Coronary artery (tissue), 2 donors: Measurements from ENCODE around the gene WDR64.

Source experiments
- DNase-seq: peaks from one replicate; pipeline ENCODE4 v3.0.0-alpha.2; 2017; ENCODE audit warnings: low spot score
- H3K27ac ChIP-seq, 2 donors: fragments of 200-600 bp; sonication (generic); one replicate each; pipeline ENCODE4 v1.5.1; 2016 to 2019
- H3K4me3 ChIP-seq: fragments of 200-600 bp; sonication (generic); 2 replicates; pipeline ENCODE4 v1.5.1; 2016; ENCODE audit warnings: mild to moderate bottlenecking, moderate library complexity
- CTCF ChIP-seq: fragments of 200-600 bp; sonication (generic); IDR thresholded peaks from one replicate; pipeline ENCODE4 v1.5.1; 2019; ENCODE audit warnings: antibody characterized with exemption

WDR64 gene

GRCh38 chr1:241828463-241829021 lies 176.5 kb downstream of the WDR64 start:
- no peak for TF ChIP-seq CTCF
- DNase-seq = no peak
- no peak overlapping the region for H3K27ac ChIP-seq
- no peak overlapping the region for H3K4me3 ChIP-seq

- no peak for DNase-seq
- H3K4me3 ChIP-seq = no peak overlapping the region
- H3K27ac ChIP-seq = no peak overlapping the region
- no peak for TF ChIP-seq CTCF
Observed at GRCh38 chr1:241829468-241829867, 177.4 kb downstream of the WDR64 start.

- Histone ChIP-seq H3K27ac (no peak overlapping the region), H3K4me3 (no peak overlapping the region)
- TF ChIP-seq CTCF = peak; percentile 33
- DNase-seq = no peak
Observed at GRCh38 chr1:241834733-241835377, 182.8 kb downstream of the WDR64 start.

- H3K4me3 ChIP-seq = no peak overlapping the region
- no peak for TF ChIP-seq CTCF
- no peak for DNase-seq
- no peak overlapping the region for H3K27ac ChIP-seq
Observed at GRCh38 chr1:241836941-241837340, 184.9 kb downstream of the WDR64 start.

GRCh38 chr1:241837416-241837815 lies 185.3 kb downstream of the WDR64 start:
- no peak for DNase-seq
- Histone ChIP-seq H3K27ac (no peak overlapping the region), H3K4me3 (no peak overlapping the region)
- TF ChIP-seq CTCF = no peak

GRCh38 chr1:241837901-241838300 lies 185.8 kb downstream of the WDR64 start:
- DNase-seq = no peak
- H3K4me3 ChIP-seq = no peak overlapping the region
- TF ChIP-seq CTCF = no peak

GRCh38 chr1:241838897-241839296 lies 186.8 kb downstream of the WDR64 start:
- no peak for DNase-seq
- no peak for TF ChIP-seq CTCF
- H3K27ac ChIP-seq = no peak overlapping the region
- no peak overlapping the region for H3K4me3 ChIP-seq

More at GRCh38 chr1:241837901-241838300, 185.8 kb downstream of the WDR64 start:
- H3K27ac ChIP-seq = no peak overlapping the region
